ENCODE measurements around the gene TRAPPC3.

GRCh38 chr1:36134031-36134430 is 15.3 kb downstream of the TRAPPC3 start:
- TF ChIP-seq, protein P1, sequence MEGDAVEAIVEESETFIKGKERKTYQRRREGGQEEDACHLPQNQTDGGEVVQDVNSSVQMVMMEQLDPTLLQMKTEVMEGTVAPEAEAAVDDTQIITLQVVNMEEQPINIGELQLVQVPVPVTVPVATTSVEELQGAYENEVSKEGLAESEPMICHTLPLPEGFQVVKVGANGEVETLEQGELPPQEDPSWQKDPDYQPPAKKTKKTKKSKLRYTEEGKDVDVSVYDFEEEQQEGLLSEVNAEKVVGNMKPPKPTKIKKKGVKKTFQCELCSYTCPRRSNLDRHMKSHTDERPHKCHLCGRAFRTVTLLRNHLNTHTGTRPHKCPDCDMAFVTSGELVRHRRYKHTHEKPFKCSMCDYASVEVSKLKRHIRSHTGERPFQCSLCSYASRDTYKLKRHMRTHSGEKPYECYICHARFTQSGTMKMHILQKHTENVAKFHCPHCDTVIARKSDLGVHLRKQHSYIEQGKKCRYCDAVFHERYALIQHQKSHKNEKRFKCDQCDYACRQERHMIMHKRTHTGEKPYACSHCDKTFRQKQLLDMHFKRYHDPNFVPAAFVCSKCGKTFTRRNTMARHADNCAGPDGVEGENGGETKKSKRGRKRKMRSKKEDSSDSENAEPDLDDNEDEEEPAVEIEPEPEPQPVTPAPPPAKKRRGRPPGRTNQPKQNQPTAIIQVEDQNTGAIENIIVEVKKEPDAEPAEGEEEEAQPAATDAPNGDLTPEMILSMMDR (conservative IDR thresholded peaks at IDR 0.05; ENCODE audit: low read length), result no peak
- no peak for TF ChIP-seq EZH2phosphoT487 (IDR thresholded peaks at IDR 0.05; ENCODE audit: borderline replicate concordance)

Data from Loucy (cell line).